HS-27A (cell line): Measurements from ENCODE around the gene DIS3L.
"Not testable (repeated sequence)": the region's sequence is repeated elsewhere in the genome, so short reads cannot be mapped to it uniquely, and the experiment has no call there.

Experiments
- DNase-seq: peaks from one replicate; pipeline ENCODE4 v3.0.0-alpha.2; 2012; ENCODE audit warnings: low read depth, missing footprints

DIS3L gene

GRCh38 chr15:66293419-66294156 lies at the start of gene DIS3L:
TSS of gene DIS3L (plus strand) at chr15:66293568. CDS start at chr15:66293597, 29 bp downstream.
- no peak for DNase-seq

DNA sequence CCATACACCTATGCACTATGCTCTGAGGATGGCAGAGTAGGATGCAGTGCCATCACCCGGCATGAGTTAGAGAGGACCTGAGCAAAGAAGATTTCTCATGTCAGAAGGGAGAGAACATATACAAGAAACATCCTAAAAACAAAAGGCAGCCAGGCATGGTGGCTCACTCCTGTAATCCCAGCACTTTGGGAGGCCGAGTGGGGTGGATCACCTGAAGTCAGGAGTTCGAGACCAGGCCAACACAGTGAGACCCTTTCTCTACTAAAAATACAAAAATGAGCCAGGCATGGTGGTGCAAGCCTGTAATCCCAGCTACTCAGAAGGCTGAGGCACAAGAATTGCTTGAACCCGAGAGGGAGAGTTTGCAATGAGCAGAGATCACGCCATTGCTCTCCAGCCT lies 47.5 kb upstream of the DIS3L start:
- DNase-seq = not testable (repeated sequence)

DNA sequence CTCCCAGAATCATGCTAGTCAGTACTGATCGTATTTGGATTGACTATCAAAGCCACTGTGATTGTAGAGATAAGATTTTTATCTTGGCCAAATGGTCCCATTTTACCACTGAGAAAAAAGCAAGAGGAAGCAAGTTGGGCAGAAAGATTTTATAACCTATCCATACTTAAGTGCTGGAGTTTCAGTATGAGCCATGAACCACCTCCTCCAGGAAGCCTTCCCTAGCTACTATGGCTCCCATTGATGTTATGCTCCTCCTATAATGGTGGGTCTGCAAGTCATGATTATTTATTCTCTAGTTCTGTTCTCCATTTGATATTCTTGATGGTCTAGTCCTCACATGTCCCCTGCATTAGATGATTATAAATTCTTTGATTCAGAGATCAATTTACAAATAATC lies 46.4 kb upstream of the DIS3L start:
- DNase-seq = no peak

- no peak for DNase-seq
Measured at GRCh38 chr15:66249605-66250174, 43.7 kb upstream of the DIS3L start.

DNA sequence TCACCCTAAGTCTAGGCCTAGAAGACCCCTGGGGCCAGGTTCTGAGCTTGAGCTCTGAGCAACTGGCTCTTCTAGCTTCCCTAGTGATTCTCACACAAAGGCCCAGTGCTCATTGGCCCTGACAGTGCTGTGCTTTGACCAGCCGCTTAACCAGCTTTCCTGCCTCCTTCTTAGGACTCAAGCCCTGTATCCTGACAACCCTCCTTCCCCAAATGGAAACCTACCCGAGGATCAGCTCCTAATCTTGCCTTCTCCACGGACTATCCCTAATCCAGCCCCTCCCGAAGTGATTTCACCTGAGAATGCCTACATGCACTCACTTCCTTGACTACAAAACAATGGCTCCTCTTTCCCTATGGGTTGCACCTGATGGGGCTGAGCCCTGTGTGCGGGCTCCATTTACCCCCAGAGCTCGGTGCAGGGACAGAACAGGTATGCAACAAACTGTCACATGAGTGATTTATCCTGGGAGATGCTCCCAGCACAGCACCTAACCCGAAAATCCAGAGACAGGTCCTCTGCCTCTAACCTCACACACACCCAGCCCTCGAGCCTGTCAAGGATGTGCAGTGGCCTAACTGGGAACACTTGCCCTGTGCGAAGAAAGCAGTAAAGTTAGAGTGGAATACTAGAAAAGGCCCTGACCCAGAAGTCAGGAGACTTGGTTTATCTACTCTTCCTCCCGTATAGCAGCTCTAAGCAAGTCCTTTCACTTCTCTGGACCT lies 42.1 kb upstream of the DIS3L start:
- no peak for DNase-seq

- DNase-seq = no peak
Measured at GRCh38 chr15:66251790-66252684, 41.3 kb upstream of the DIS3L start.

DNA sequence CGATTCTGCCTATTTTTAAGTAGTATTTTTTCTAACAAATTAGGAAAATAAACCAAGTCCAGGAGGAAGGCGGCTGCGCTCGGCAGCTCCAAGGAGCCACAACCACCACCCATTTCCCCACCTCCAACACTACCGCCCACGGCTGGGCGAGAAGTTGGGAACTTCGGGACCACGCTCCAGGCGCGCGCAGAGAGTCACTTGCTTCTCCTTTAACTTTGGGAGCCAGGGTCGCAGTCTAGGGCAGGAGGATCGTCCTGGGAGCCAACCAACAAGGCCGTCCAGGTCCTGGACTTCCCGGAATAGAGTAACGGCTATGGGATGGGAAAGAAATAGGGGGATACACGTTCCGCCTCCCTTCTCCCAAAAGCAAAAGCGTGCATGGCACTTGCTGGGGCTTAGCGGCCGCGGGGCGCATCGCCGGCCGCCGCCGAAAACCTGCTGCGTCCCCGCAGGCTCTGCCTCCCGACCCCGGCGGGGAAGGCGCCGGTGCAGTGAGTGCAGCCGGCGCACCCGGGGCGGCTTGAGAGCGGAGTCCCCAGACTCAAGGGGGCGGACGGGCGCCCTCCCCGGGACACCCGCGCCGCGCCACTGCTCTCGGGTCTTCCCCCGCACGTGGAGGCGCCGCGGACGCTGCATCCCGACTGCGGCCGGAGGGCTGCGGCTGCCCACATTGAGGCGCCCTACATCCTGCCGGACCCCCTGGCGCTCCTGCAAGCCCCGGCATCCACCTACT lies 40.5 kb upstream of the DIS3L start:
- no peak for DNase-seq

DNA sequence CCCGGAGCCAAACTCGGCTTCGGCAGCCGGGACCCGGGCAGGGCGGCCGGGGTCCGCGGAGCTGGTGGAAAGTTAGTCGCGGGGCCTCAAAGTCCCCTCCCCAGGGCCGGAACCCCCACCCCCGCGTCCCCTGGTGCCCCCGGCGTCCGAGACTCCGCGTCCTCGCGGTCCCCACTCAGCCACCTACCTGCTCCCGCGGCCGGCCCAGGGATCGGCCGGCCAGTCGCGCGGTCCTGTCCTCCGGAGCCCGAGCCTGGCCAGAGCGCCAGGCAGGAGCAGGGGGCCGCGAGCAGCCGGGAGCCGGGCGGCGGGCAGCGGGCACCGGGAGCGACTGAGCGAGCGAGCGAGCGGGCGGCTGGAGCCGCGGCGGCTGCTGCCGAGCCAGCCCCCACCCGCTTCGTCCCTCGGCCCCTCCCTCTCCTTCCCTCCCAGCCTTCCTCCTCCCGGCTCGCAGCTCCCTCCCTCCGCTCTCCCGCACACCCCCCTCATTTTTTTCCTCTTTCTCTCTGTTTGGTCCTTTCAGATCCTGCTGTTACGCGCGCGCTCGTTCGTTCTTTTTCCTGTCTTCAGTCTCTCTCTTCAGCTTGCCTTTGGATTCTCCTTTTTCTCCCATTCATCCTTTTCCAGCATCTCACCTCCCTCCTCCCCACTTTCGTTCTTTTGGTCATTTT lies 39.8 kb upstream of the DIS3L start, which contains the start of gene MEGF11:
Gene MEGF11, minus strand, starts transcription at position 333 of the 671 bp plus-strand sequence. CDS start 125,347 bp downstream, outside the sequence.
- no peak for DNase-seq

DNA sequence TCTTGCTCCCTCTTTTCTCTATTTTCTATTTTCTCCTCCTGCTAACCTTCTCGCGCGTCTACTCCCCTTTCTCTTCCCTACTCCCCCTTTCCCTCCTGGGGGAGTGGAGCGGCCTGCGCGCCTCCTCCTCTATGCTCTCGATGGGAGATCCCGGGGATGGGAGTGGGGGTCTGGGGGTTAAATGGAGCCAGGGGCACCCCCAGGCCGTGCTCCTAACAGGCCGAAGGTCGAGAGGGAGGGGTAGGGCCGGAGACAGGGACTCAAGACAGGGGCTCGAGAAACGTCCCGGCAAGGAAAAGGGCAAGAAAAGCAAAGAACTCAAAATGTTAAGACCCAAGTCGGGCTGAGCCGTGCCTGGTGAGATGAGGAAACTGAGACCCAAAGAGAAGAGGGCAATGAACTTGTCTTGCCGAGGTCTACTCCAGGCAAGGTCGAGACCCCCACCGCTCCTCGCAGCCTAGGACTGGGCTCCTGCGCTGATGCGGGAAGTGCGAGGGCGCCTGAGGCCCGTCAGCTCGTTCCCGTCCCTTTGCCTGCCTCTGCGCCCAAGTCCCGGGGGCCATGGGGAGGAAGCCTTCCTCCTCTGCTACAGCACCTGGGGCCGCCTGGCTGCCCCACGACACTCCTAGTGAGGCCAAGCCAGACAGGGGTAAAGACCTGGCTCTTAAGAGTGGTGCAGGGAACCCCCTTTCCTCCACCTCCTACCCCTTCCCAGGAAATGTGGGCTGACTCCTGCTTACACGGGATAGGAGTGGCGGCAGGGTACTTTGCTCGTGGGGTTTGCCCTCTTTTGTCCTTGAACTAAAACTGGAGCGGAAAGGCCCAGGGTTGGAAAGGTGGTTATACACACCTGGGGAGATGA lies 39.0 kb upstream of the DIS3L start:
- DNase-seq = no peak

- DNase-seq = no peak
Measured at GRCh38 chr15:66254951-66255676, 38.3 kb upstream of the DIS3L start.

DNA sequence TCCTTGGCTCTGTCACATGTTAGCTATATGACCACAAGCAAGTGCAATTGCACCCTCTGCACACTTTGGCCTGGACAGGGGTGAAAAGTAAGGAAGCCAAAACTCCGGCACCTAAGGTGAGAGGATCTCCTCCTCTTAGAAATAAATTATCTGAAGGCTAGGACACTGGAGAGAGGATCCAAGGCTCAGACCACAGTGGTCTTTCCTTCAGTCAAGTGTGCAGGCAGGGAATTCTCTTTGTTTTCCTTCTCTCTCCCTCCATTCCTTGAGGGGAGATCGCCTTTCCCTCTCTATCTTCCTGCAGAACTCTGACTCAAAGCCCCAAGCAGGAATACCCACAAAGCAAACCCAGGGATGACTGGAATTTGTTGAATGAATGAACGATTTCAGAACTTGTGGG lies 36.7 kb upstream of the DIS3L start:
- DNase-seq = no peak

GRCh38 chr15:66261056-66261455 lies 32.3 kb upstream of the DIS3L start:
- DNase-seq = no peak

DNA sequence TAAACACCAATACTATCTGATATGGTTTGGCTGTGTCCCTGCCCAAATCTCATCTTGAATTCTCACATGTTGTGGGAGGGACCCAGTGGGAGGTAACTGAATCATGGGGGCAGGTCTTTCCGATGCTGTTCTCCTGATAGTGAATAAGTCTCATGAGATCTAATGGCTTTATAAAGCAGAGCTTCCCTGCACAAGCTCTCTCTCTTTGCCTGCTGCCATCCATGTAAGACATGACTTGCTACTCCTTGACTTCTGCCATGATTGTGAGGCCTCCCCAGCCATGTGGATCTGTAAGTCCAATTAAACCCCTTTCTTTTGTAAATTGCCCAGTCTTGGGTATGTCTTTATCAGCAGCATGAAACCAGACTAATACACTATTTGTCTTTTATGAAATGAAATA lies 30.5 kb upstream of the DIS3L start:
- not testable (repeated sequence) for DNase-seq

DNA sequence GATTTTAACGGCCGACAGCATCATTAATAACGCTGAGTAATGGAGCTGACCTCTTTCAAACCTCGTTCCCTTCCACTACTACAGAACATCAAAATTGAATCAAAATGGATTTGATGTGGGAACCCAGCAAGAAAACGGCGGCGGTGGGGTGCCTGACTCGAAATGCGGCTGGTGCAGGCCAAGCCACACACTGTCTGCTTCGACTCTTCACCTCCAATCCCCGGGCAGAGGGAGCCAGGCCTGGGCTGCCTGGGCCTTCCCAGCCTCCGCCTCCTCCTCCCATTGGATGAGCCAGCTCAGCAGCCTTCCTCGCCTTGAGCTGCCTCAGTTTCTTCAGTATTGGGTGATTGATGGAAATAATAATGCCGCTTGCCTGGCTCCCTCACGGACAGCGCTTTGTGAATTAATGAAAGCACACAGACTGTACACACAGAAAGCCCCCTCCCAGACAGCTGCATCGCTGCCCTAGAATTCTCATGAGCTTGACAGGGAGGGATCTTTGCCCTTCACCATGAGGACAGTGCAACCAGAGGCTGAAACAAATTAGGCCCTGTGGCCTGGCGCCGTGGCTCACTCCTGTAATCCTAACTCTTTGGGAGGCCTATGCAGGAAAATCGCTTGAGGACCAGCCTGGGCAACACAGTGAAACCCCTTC lies 28.4 kb upstream of the DIS3L start:
- DNase-seq = no peak

DNA sequence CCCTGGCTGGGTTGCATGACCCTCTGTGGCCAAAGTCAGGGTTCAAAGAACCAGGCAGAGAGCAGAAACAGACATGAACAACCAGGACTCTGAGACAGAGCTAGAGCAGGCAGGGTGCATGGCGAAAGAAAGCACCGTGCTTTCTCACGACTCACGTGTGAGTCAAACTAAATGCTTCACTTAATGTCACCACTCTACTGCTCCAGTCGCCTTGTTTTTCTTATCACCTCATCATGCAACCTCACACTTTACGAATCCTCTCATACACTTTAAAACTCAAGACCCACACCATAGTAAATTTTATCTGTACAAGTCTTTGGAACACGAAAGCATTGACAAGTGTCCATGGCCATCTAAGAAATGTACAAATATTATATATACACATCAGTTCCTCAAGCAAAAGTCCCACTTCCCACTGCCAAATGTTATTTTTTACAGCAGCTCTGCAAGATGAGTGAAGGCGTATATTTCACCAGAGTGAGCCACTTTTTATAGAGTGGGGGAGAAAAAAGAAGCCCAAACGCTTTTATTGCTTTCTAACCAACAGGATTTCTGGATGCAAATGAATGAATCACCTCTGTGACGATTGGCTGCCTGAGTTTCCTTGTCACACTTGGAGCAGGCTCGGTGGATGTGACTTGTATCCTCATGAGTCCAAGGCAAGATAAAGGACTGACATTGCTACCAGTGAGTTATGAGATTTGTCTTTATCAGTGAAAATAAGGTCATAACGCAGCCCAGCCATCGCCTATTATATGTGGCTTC lies 23.9 kb upstream of the DIS3L start:
- DNase-seq = no peak

- DNase-seq = no peak
Measured at GRCh38 chr15:66270932-66271331, 22.4 kb upstream of the DIS3L start.

- DNase-seq = no peak
Measured at GRCh38 chr15:66275352-66275751, 18.0 kb upstream of the DIS3L start.

DNA sequence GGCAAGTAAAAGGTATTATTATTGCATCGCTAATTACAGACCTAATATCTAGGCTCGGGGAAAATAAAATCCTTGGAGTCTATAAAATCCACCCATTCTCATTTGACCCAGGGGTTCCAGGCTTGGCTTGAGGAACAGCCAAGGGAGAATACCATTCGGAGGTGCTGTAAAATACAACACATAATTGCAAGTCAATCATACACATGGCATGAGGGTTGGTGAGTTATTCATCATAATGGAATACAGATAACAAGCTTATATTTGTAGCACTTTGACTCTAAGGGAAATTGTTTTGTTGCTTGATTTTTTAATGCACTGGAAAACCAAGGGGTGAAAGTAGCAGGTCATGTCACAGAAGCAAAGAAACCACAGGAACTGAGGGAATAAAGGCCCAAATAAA lies 16.8 kb upstream of the DIS3L start:
- no peak for DNase-seq
